Ovary (tissue), 9 donors: Measurements from ENCODE around the gene CACHD1. TPM values are rescaled to one million over a fixed set of nuclear protein-coding genes. Genes with fewer than 3 reads are reported as not detected.

Experiments used
- DNase-seq, 5 donors: peaks; one replicate each; pipeline ENCODE4 v3.0.0-alpha.2; 2019 to 2020
- H3K27ac ChIP-seq, 2 donors: fragments of 200-600 bp; one replicate each; pipeline versions ENCODE4 v1.5.1 to v1.8.0; 2019 to 2022
- H3K27me3 ChIP-seq: fragments of 200-600 bp; one replicate; pipeline ENCODE4 v1.8.0; 2022
- H3K36me3 ChIP-seq: fragments of 200-600 bp; sonication (generic); one replicate; pipeline ENCODE4 v1.5.1; 2019
- H3K4me1 ChIP-seq: one replicate; pipeline ENCODE4 v1.8.1; 2013; ENCODE audit warnings: mild to moderate bottlenecking, moderate library complexity; ENCODE audit not compliant: insufficient read depth
- H3K4me3 ChIP-seq: fragments of 200-600 bp; sonication (generic); one replicate; pipeline ENCODE4 v1.5.1; 2017
- H3K9me3 ChIP-seq, 2 donors: fragments of 200-600 bp in 1 of 2; sonication (generic) in 1 of 2; one replicate each; pipeline versions ENCODE4 v1.5.1 to v1.8.1; 2013 to 2019; ENCODE audit warnings: mild to moderate bottlenecking in 1 of 2, moderate library complexity in 1 of 2
- CTCF ChIP-seq, 3 donors: fragments of 450-650 bp in 2 of 3; fragments of 200-600 bp in 1 of 3; IDR thresholded peaks; one replicate each; pipeline versions ENCODE4 v1.5.1 to v1.8.0; 2016 to 2022; ENCODE audit warnings: antibody characterized with exemption in 3 of 3, mild to moderate bottlenecking in 1 of 3
- EP300 ChIP-seq: sonication (generic); formaldehyde crosslinking; IDR thresholded peaks from one replicate; pipeline ENCODE4 v1.6.1; 2017; ENCODE audit warnings: antibody characterized with exemption
- POLR2A ChIP-seq: fragments of 450-650 bp; IDR thresholded peaks from one replicate; pipeline ENCODE4 v1.6.1; 2017; ENCODE audit warnings: antibody characterized with exemption, mild to moderate bottlenecking, moderate library complexity
- WGBS, 3 donors: extraction: QIAGEN DNeasy Blood & Tissue Kit in 1 of 3; methylation state at CpG; one replicate each; pipeline versions ENCODE4 v1.1.5 to v1.1.7; 2013 to 2017; 5-methylcytosine and 5-hydroxymethylcytosine counted together
- intact Hi-C, 4 donors: fragments of 100-400 bp; cut with DNase I; formaldehyde crosslinking; loops; one replicate each; pipeline versions ENCODE4 v1.11.0 to v1.15.1; 2022 to 2023
- polyA plus RNA-seq, 2 donors: library from polyadenylated mRNA; stranded (reverse); fragments of 200-250 nt in 1 of 2; fragments of 350-450 nt in 1 of 2; fragmentation: Illumina TruSeq in 1 of 2; extraction: RNeasy Lipid Tissue Mini Kit (QIAGEN cat#74804) in 1 of 2; gene quantifications; one replicate each; pipeline ENCODE4 v1.2.3, GENCODE V29; 2013 to 2014
- total RNA-seq, 7 donors: library from RNA; depleted of rRNA in 2 of 7; stranded (reverse); fragments of >200 nt in 2 of 7; fragmentation: NEBNext Ultra II Directional in 3 of 7; extraction: Animal tissue kit (Norgen Biotek cat#: 25700) in 3 of 7; gene quantifications; one replicate each; pipeline versions ENCODE4 v1.1.0 to v1.2.4, GENCODE V29; 2016 to 2023
- donor health status: DM: no; HTN: no; CAD: no; lungs with moderate emphysema.
- donor health status: DM: no; HTN: no; CAD: no.
- donor health status: Bipolar disorder and iron deficiency.
- donor health status: DM: yes; HTN: yes; CAD: no.
- donor health status: DM: no; HTN: no; CAD: no.
- donor health status: DM: yes; HTN: yes; CAD: no.

The CACHD1 gene
- total and polyA plus RNA-seq, 9 donors: 17.0 to 33.1 (median 23.2) TPM

GRCh38 chr1:64561993-64562392 is 92.1 kb downstream of the CACHD1 start:
- no peak overlapping the region for H3K27ac ChIP-seq
- TF ChIP-seq EP300 (no peak), CTCF (IDR thresholded peaks at IDR 0.05) (no peak), POLR2A (no peak)
- DNase-seq: no peak
- H3K36me3 ChIP-seq: no peaks in the 10 kb centered on the region
- no peaks in the 10 kb centered on the region for H3K9me3 ChIP-seq
- intact Hi-C loops: no loop called here
- no peaks in the 10 kb centered on the region for H3K4me1 ChIP-seq
- no peak overlapping the region for H3K4me3 ChIP-seq
- WGBS, 3 donors: 94 to 96% (median 95%) methylated on average over 2 of the region's 2 CpGs
- no peaks in the 10 kb centered on the region for H3K27me3 ChIP-seq

GRCh38 chr1:64563958-64564565 is 94.1 kb downstream of the CACHD1 start:
- 78 to 84% (median 83%) methylated on average over 5 of the region's 5 CpGs for WGBS, 3 donors
- no peak for TF ChIP-seq EP300
- no peak for TF ChIP-seq POLR2A
- no peak for TF ChIP-seq CTCF (IDR thresholded peaks at IDR 0.05)
- H3K36me3 ChIP-seq: no peaks in the 10 kb centered on the region
- H3K4me3 ChIP-seq: no peak overlapping the region
- no peak overlapping the region for H3K27ac ChIP-seq
- no peak for DNase-seq
- H3K9me3 ChIP-seq: no peaks in the 10 kb centered on the region
- H3K27me3 ChIP-seq: no peaks in the 10 kb centered on the region
- H3K4me1 ChIP-seq: peaks cover 1% of the 10 kb centered on the region
- intact Hi-C loops: no loop called here

GRCh38 chr1:64564891-64565290 is 95.0 kb downstream of the CACHD1 start:
- H3K36me3 ChIP-seq: no peaks in the 10 kb centered on the region
- DNase-seq: no peak
- no peaks in the 10 kb centered on the region for H3K27me3 ChIP-seq
- WGBS, 3 donors: 94 to 98% (median 95%) methylated on average over 3 of the region's 3 CpGs
- H3K9me3 ChIP-seq: no peaks in the 10 kb centered on the region
- H3K4me1 ChIP-seq: peaks cover 1% of the 10 kb centered on the region
- intact Hi-C loops: no loop called here
- H3K27ac ChIP-seq: no peak overlapping the region
- H3K4me3 ChIP-seq: no peak overlapping the region
- TF ChIP-seq EP300 (no peak), POLR2A (no peak), CTCF (IDR thresholded peaks at IDR 0.05) (no peak)

GRCh38 chr1:64567426-64568170 is 97.7 kb downstream of the CACHD1 start:
- DNase-seq: no peak
- peaks cover 5% of the 10 kb centered on the region for H3K4me1 ChIP-seq
- H3K27ac ChIP-seq: no peak overlapping the region
- intact Hi-C loops: no loop called here
- H3K9me3 ChIP-seq: no peaks in the 10 kb centered on the region
- H3K27me3 ChIP-seq: no peaks in the 10 kb centered on the region
- 35 to 43% (median 41%) methylated on average over 7 of the region's 7 CpGs for WGBS, 3 donors
- H3K36me3 ChIP-seq: no peaks in the 10 kb centered on the region
- no peak overlapping the region for H3K4me3 ChIP-seq
- no peak for TF ChIP-seq POLR2A
- TF ChIP-seq CTCF (IDR thresholded peaks at IDR 0.05): no peak
